22Rv1 (cell line): ENCODE results near the gene RPS6KA6.
"Not testable (repeated sequence)": the region's sequence is repeated elsewhere in the genome, so short reads cannot be mapped to it uniquely, and the experiment has no call there.

ENCODE experiments used
- ZFX ChIP-seq: fragments of 450-650 bp; IDR thresholded peaks from 2 replicates; pipeline ENCODE4 v1.6.1; 2017; ENCODE audit warnings: antibody characterized with exemption, borderline replicate concordance
- TF ChIP-seq, protein P1 (sequence below): fragments of 450-650 bp; IDR thresholded peaks from 2 replicates; pipeline ENCODE4 v1.5.1; 2017; ENCODE audit warnings: mild to moderate bottlenecking

DNA sequence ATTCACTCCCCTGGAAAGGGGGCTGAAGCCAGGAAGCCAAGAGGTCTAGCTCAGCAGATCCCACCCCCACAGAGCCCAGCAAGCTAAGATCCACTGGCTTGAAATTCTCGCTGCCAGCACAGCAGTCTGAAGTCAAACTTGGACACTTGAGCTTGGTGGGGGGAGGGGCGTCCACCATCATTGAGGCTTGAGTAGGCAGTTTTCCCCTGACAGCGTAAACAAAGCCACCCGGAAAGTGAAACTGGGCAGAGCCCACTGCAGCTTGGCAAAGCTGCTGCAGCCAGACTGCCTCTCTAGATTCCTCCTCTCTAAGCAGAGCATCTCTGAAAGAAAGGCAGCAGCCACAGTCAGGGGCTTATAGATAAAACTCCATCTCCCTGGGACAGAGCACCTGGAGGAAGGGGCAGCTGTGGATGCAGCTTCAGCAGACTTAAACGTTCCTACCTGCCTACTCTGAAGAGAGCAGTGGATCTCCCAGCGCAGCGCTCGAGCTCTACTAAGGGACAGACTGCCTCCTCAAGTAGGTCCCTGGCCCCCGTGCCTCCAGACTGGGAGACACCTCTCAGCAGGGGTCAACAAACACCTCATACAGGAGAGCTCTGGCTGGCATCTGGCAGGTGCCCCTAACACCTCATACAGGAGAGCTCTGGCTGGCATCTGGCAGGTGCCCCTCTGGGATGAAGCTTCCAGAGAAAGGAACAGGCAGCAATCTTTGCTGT, 108.4 kb downstream of the RPS6KA6 start:
- TF ChIP-seq, protein P1, sequence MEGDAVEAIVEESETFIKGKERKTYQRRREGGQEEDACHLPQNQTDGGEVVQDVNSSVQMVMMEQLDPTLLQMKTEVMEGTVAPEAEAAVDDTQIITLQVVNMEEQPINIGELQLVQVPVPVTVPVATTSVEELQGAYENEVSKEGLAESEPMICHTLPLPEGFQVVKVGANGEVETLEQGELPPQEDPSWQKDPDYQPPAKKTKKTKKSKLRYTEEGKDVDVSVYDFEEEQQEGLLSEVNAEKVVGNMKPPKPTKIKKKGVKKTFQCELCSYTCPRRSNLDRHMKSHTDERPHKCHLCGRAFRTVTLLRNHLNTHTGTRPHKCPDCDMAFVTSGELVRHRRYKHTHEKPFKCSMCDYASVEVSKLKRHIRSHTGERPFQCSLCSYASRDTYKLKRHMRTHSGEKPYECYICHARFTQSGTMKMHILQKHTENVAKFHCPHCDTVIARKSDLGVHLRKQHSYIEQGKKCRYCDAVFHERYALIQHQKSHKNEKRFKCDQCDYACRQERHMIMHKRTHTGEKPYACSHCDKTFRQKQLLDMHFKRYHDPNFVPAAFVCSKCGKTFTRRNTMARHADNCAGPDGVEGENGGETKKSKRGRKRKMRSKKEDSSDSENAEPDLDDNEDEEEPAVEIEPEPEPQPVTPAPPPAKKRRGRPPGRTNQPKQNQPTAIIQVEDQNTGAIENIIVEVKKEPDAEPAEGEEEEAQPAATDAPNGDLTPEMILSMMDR = not testable (repeated sequence)
- TF ChIP-seq ZFX = not testable (repeated sequence)
